Body of pancreas (tissue), 4 donors: ENCODE data around the gene HIBADH. TPM values are rescaled to one million over a fixed set of nuclear protein-coding genes. Genes with fewer than 3 reads are reported as not detected.

Experiments
- ATAC-seq: fragments of 150-250 bp; one replicate; pipeline ENCODE4 v1.9.1; 2016
- DNase-seq, 4 donors: peaks; one replicate each; pipeline ENCODE4 v3.0.0-alpha.2; 2019
- H3K27ac ChIP-seq, 4 donors: fragments of 200-600 bp; sonication (generic); 1 replicate in 3 of 4; 2 replicates in 1 of 4; pipeline versions ENCODE4 v1.5.1 to v1.6.1; 2016 to 2019; ENCODE audit warnings: mild to moderate bottlenecking in 1 of 4, mixed read lengths in 1 of 4, moderate library complexity in 1 of 4
- H3K27me3 ChIP-seq, 2 donors: fragments of 200-600 bp; sonication (generic); one replicate each; pipeline ENCODE4 v1.6.0; 2016; ENCODE audit warnings: mild to moderate bottlenecking in 1 of 2
- H3K36me3 ChIP-seq, 2 donors: fragments of 200-600 bp; sonication (generic); replicated peaks in 1 of 2; 2 replicates each; pipeline ENCODE4 v1.5.1; 2016; ENCODE audit warnings: low read depth in 2 of 2; ENCODE audit not compliant: insufficient read depth in 1 of 2
- H3K4me1 ChIP-seq: fragments of 200-600 bp; sonication (generic); one replicate; pipeline ENCODE4 v1.6.0; 2016
- H3K4me3 ChIP-seq, 2 donors: fragments of 200-600 bp; sonication (generic); 1 replicate in 1 of 2; 2 replicates in 1 of 2; pipeline ENCODE4 v1.5.1; 2016 to 2019
- H3K9me3 ChIP-seq, 3 donors: fragments of 200-600 bp; sonication (generic); 1 replicate in 2 of 3; 2 replicates in 1 of 3; pipeline ENCODE4 v1.5.1; 2016
- CTCF ChIP-seq, 7 experiments: fragments of 450-650 bp in 4 of 7; fragments of 200-600 bp in 3 of 7; sonication (generic) in 3 of 7; IDR thresholded peaks; one replicate each; pipeline ENCODE4 v1.5.1; 2016 to 2019; ENCODE audit warnings: antibody characterized with exemption in 7 of 7
- POLR2A ChIP-seq, 3 donors: fragments of 450-650 bp; IDR thresholded peaks; one replicate each; pipeline ENCODE4 v1.6.1; 2016; ENCODE audit warnings: antibody characterized with exemption in 3 of 3, mild to moderate bottlenecking in 2 of 3
- WGBS, 2 donors: methylation state at CpG; one replicate each; pipeline ENCODE4 v1.1.5; 2017; 5-methylcytosine and 5-hydroxymethylcytosine counted together
- intact Hi-C: fragments of 100-400 bp; cut with DNase I; formaldehyde crosslinking; loops from one replicate; pipeline ENCODE4 v1.15.1; 2023
- total RNA-seq, 2 donors: library from RNA; depleted of rRNA; stranded (reverse); fragments of >200 nt; gene quantifications; one replicate each; pipeline ENCODE4 v1.1.0, GENCODE V29; 2016

The HIBADH gene
- 10 to 100 TPM; 22.1 to 31.0 TPM for total RNA-seq

- H3K4me1 ChIP-seq, result peaks cover 17% of the 10 kb centered on the region
- DNase-seq, result peak; percentile 98 to 100 (median 100)
- H3K9me3 ChIP-seq, result no peaks in the 10 kb centered on the region
- peak within 1 kb of the TSS; percentile 82 to 95 (median 89) for H3K27ac ChIP-seq
- H3K36me3 ChIP-seq, result no peaks in the 10 kb centered on the region
- 0% methylated on average over 13 to 66 of the region's 67 CpGs for WGBS, 2 donors
- intact Hi-C loops, result no loop called here
- H3K4me3 ChIP-seq, result peak within 1 kb of the TSS; percentile 68 to 90
- H3K27me3 ChIP-seq, result no peaks in the 10 kb centered on the region
- peak; percentile 99 for ATAC-seq
- TF ChIP-seq POLR2A (IDR thresholded peaks at IDR 0.05) (peak; percentile 86 to 88 (median 88)), CTCF (IDR thresholded peaks at IDR 0.05) (peak in 4 of 7 experiments; percentile 6 to 42 (median 26))
Observed at GRCh38 chr7:27662490-27663205, at the start of gene HIBADH. TSS of gene HIBADH (minus strand) at chr7:27662883. CDS start at chr7:27662788, 95 bp downstream.

- DNase-seq, result no peak
Observed at GRCh38 chr7:27712217-27712616, 49.5 kb upstream of the HIBADH start.

GRCh38 chr7:27709137-27710075 is 46.7 kb upstream of the HIBADH start:
- no peaks in the 10 kb centered on the region for H3K36me3 ChIP-seq
- DNase-seq (peak in 1 of 4 donors; percentile 13), ATAC-seq (no peak)
- H3K4me1 ChIP-seq, result no peaks in the 10 kb centered on the region
- no peak overlapping the region for H3K4me3 ChIP-seq
- TF ChIP-seq POLR2A (IDR thresholded peaks at IDR 0.05) (no peak), CTCF (IDR thresholded peaks at IDR 0.05) (no peak)
- no peaks in the 10 kb centered on the region for H3K27me3 ChIP-seq
- 80 to 81% methylated on average over 2 of the region's 2 CpGs for WGBS, 2 donors
- intact Hi-C loops, result no loop called here
- no peak overlapping the region for H3K27ac ChIP-seq
- no peaks in the 10 kb centered on the region for H3K9me3 ChIP-seq

More at GRCh38 chr7:27712217-27712616, 49.5 kb upstream of the HIBADH start:
- H3K9me3 ChIP-seq, result no peaks in the 10 kb centered on the region
- no peak overlapping the region for H3K27ac ChIP-seq
- intact Hi-C loops, result no loop called here
- no peak for ATAC-seq
- no peak for TF ChIP-seq POLR2A (IDR thresholded peaks at IDR 0.05)
- no peak for TF ChIP-seq CTCF (IDR thresholded peaks at IDR 0.05)
- no peaks in the 10 kb centered on the region for H3K4me1 ChIP-seq
- H3K36me3 ChIP-seq, result no peaks in the 10 kb centered on the region
- WGBS, 2 donors, result 80 to 88% methylated on average over 3 of the region's 3 CpGs
- H3K27me3 ChIP-seq, result no peaks in the 10 kb centered on the region
- H3K4me3 ChIP-seq, result no peak overlapping the region

- H3K27ac ChIP-seq, result no peak overlapping the region
- intact Hi-C loops, result no loop called here
- ATAC-seq (no peak), DNase-seq (no peak)
- 93 to 95% methylated on average over 6 of the region's 6 CpGs for WGBS, 2 donors
- no peaks in the 10 kb centered on the region for H3K27me3 ChIP-seq
- no peaks in the 10 kb centered on the region for H3K9me3 ChIP-seq
- H3K4me1 ChIP-seq, result no peaks in the 10 kb centered on the region
- H3K36me3 ChIP-seq, result no peaks in the 10 kb centered on the region
- H3K4me3 ChIP-seq, result no peak overlapping the region
- TF ChIP-seq POLR2A (IDR thresholded peaks at IDR 0.05) (no peak), CTCF (IDR thresholded peaks at IDR 0.05) (no peak)
Observed at GRCh38 chr7:27708485-27708884, 45.8 kb upstream of the HIBADH start.
